ENCODE measurements around the gene CALR3.

DNA sequence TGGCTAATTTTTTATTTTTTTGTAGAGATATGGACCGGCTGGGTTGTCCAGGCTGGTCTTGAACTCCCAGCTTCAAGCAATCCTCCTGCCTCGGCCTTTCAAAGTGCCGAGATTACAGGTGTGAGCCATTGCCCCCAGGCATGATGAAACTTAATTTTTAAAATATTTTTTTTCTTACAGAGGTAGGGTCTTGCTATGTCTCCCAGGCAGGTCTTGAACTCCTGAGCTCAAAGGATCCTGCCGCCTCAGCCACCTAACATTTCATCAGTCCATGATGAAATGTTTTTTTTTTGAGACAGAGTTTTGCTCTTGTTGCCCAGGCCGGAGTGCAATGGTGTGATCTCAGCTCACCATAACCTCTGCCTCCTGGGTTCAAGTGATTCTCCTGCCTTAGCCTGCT, 12.6 kb upstream of the CALR3 start:
- TF ChIP-seq SIN3A (IDR thresholded peaks at IDR 0.05; ENCODE audit: borderline replicate concordance, insufficient read depth, low read length) = no peak
- no peak for TF ChIP-seq TAF1 (IDR thresholded peaks at IDR 0.05; ENCODE audit: borderline replicate concordance, insufficient read depth, low read length)
- TF ChIP-seq, protein P1, sequence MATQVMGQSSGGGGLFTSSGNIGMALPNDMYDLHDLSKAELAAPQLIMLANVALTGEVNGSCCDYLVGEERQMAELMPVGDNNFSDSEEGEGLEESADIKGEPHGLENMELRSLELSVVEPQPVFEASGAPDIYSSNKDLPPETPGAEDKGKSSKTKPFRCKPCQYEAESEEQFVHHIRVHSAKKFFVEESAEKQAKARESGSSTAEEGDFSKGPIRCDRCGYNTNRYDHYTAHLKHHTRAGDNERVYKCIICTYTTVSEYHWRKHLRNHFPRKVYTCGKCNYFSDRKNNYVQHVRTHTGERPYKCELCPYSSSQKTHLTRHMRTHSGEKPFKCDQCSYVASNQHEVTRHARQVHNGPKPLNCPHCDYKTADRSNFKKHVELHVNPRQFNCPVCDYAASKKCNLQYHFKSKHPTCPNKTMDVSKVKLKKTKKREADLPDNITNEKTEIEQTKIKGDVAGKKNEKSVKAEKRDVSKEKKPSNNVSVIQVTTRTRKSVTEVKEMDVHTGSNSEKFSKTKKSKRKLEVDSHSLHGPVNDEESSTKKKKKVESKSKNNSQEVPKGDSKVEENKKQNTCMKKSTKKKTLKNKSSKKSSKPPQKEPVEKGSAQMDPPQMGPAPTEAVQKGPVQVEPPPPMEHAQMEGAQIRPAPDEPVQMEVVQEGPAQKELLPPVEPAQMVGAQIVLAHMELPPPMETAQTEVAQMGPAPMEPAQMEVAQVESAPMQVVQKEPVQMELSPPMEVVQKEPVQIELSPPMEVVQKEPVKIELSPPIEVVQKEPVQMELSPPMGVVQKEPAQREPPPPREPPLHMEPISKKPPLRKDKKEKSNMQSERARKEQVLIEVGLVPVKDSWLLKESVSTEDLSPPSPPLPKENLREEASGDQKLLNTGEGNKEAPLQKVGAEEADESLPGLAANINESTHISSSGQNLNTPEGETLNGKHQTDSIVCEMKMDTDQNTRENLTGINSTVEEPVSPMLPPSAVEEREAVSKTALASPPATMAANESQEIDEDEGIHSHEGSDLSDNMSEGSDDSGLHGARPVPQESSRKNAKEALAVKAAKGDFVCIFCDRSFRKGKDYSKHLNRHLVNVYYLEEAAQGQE (IDR thresholded peaks at IDR 0.05; ENCODE audit: insufficient read depth in 1 of 2, low read depth in 2 of 2, low read length in 2 of 2) = no peak
